Measurements from ENCODE around the gene C5orf22.
"Not testable (repeated sequence)": the region's sequence is repeated elsewhere in the genome, so short reads cannot be mapped to it uniquely, and the experiment has no call there.

- TF ChIP-seq POLR2AphosphoS5 (IDR thresholded peaks at IDR 0.05; ENCODE audit: borderline replicate concordance, low read depth, low read length); EZH2 (IDR thresholded peaks at IDR 0.05); FOXP2 (optimal IDR thresholded peaks at IDR 0.05; ENCODE audit: control extremely low read depth, extremely low read length, insufficient read depth): not testable (repeated sequence)
Observed at GRCh38 chr5:31566362-31566761, 34.3 kb downstream of the C5orf22 start.

Data from SK-N-MC (cell line).